K562 (cell line): Measurements from ENCODE around the gene PNCK. TPM values are rescaled to one million over a fixed set of nuclear protein-coding genes. Genes with fewer than 3 reads are reported as not detected.
A peak's percentile ranks its signal among the peaks of the same experiment; 100 is the strongest.
"Not testable (repeated sequence)": the region's sequence is repeated elsewhere in the genome, so short reads cannot be mapped to it uniquely, and the experiment has no call there.

Experiments used
- ATAC-seq: fragments of 200-7000 bp; cut with Tn5 transposase; 3 replicates; pipeline ENCODE4 v1.9.1; 2020; ENCODE audit warnings: moderate library complexity
- BruUV-seq: library from RNA; stranded (reverse); fragments of 400-500 nt; replicated peaks from 2 replicates; lab custom pipeline; 2021; lab: Mats Ljungman, UMichigan
- CTCF ChIA-PET: fragments of 300-600 bp; formaldehyde crosslinking; extraction: SDS; loops from one replicate; lab custom pipeline; 2021; ENCODE audit warnings: low intra/inter-chr PET ratio; lab: Yijun Ruan, JAX
- POLR2A ChIA-PET: fragments of 300-600, 350-650 bp; sonication (Branson Sonifier 250); formaldehyde crosslinking; extraction: SDS; loops from one replicate; lab custom pipeline; 2021; ENCODE audit warnings: antibody characterized with exemption, inconsistent platforms; lab: Yijun Ruan, JAX
- DNase-seq, 4 experiments: peaks; one replicate each; pipeline versions ENCODE4 v3.0.0 to v3.0.0-alpha.2; 2011 to 2018; ENCODE audit warnings: low spot score in 3 of 4, mixed read lengths in 3 of 4; ENCODE audit errors: extremely low read depth in 1 of 4
- FAIRE-seq: peaks from 2 replicates; lab custom pipeline; 2011; peaks lifted over from hg19 to GRCh38; lab: Jason Lieb, UNC
- H2AFZ ChIP-seq: 2 replicates; pipeline ENCODE4 v1.6.0; 2011; ENCODE audit warnings: low read depth, low read length, control low read depth, inconsistent platforms
- H3K27ac ChIP-seq: fragments of 200-600 bp; 3 replicates; pipeline ENCODE4 v1.8.0; 2011; ENCODE audit warnings: low read depth, mild to moderate bottlenecking, control low read depth, inconsistent platforms, low read length, moderate library complexity, mixed read lengths; ENCODE audit errors: extremely low read depth
- H3K27me3 ChIP-seq, 2 experiments: fragments of 300-600 bp in 1 of 2; 2 replicates in 1 of 2; 3 replicates in 1 of 2; pipeline versions ENCODE4 v1.6.0 to v1.8.0; 2011; ENCODE audit warnings: inconsistent platforms in 2 of 2, low read length in 2 of 2, mild to moderate bottlenecking in 1 of 2, mixed read lengths in 1 of 2, moderate library complexity in 1 of 2; ENCODE audit not compliant: control insufficient read depth in 2 of 2, insufficient read depth in 2 of 2
- H3K36me3 ChIP-seq: fragments of 300-600 bp; 3 replicates; pipeline ENCODE4 v1.8.0; 2011; ENCODE audit warnings: mild to moderate bottlenecking, low read length, inconsistent platforms; ENCODE audit not compliant: control insufficient read depth, insufficient read depth
- H3K4me1 ChIP-seq, 2 experiments: fragments of 200-600 bp in 1 of 2; replicated peaks in 1 of 2; 2 replicates in 1 of 2; 3 replicates in 1 of 2; pipeline versions ENCODE4 v1.5.1 to v1.8.0; 2011; ENCODE audit warnings: inconsistent platforms in 2 of 2, low read length in 2 of 2, mild to moderate bottlenecking in 1 of 2, mixed read lengths in 1 of 2, moderate library complexity in 1 of 2; ENCODE audit not compliant: control insufficient read depth in 2 of 2, insufficient read depth in 2 of 2
- H3K4me2 ChIP-seq: 2 replicates; pipeline ENCODE4 v1.6.1; 2011; ENCODE audit warnings: low read length, control low read depth, inconsistent platforms, mixed read lengths; ENCODE audit not compliant: insufficient read depth
- H3K4me3 ChIP-seq: fragments of 200-600 bp; sonication (generic), shearing (Covaris generic); 2 replicates; pipeline ENCODE4 v1.5.1; 2016; ENCODE audit warnings: control low read depth, inconsistent platforms
- H3K79me2 ChIP-seq: fragments of 200-600 bp; 3 replicates; pipeline ENCODE4 v1.8.0; 2011; ENCODE audit warnings: low read length, inconsistent platforms; ENCODE audit not compliant: control insufficient read depth, insufficient read depth
- H3K9ac ChIP-seq, 2 experiments: 2 replicates each; pipeline versions ENCODE4 v1.6.0 to v1.6.1; 2011; ENCODE audit warnings: low read depth in 2 of 2, low read length in 2 of 2, control low read depth in 1 of 2, inconsistent platforms in 1 of 2, mild to moderate bottlenecking in 1 of 2, mixed read lengths in 1 of 2; ENCODE audit not compliant: insufficient read depth in 1 of 2
- H3K9me1 ChIP-seq: one replicate; pipeline ENCODE4 v1.6.0; 2011; ENCODE audit warnings: inconsistent platforms, mild to moderate bottlenecking, low read length, moderate library complexity; ENCODE audit not compliant: control insufficient read depth, insufficient read depth
- H3K9me3 ChIP-seq: replicated peaks from 2 replicates; pipeline ENCODE4 v1.5.1; 2011; ENCODE audit warnings: low read depth, low read length, inconsistent platforms; ENCODE audit not compliant: control insufficient read depth, insufficient read depth
- H4K20me1 ChIP-seq: replicated peaks from 2 replicates; pipeline ENCODE4 v1.6.1; 2011; ENCODE audit warnings: low read length, inconsistent platforms, mixed read lengths; ENCODE audit not compliant: control insufficient read depth, insufficient read depth
- BRF2 ChIP-seq: IDR thresholded peaks from 3 replicates; pipeline ENCODE4 v1.6.1; 2011; ENCODE audit warnings: borderline replicate concordance, mild to moderate bottlenecking; ENCODE audit not compliant: insufficient read length, insufficient read depth
- KDM4B ChIP-seq, 2 experiments: fragments of 450-650 bp in 1 of 2; sonication (generic) in 1 of 2; IDR thresholded peaks; 2 replicates each; pipeline ENCODE4 v1.6.1; 2016 to 2017; ENCODE audit warnings: borderline replicate concordance in 2 of 2, antibody characterized with exemption in 1 of 2, low read depth in 1 of 2, mild to moderate bottlenecking in 1 of 2
- MXI1 ChIP-seq: IDR thresholded peaks from 2 replicates; pipeline ENCODE4 v1.6.1; 2011; ENCODE audit warnings: low read depth, mild to moderate bottlenecking, improper control_type of control experiment, low read length
- POLR2G ChIP-seq: fragments of 200-400 bp; formaldehyde crosslinking; IDR thresholded peaks from 2 replicates; pipeline ENCODE4 v1.6.1; 2017; ENCODE audit warnings: low read depth, mild to moderate bottlenecking, antibody characterized with exemption, low read length, moderate library complexity
- RBFOX2 ChIP-seq: fragments of 200-400 bp; formaldehyde crosslinking; IDR thresholded peaks from 2 replicates; pipeline ENCODE4 v1.6.1; 2017; ENCODE audit warnings: low read depth, mild to moderate bottlenecking, low read length, moderate library complexity
- WGBS: fragments of 100-300 bp; shearing (Covaris generic); methylation state at CpG from one replicate; pipeline ENCODE4 v1.1.6; 2016; ENCODE audit warnings: low coverage, mixed read lengths; ENCODE audit not compliant: insufficient coverage; ENCODE audit errors: missing lambda C conversion rate; 5-methylcytosine and 5-hydroxymethylcytosine counted together
- in situ Hi-C: fragments of 300-500 bp; cut with MboI; formaldehyde crosslinking; loops from 4 replicates; pipeline ENCODE4 v1.15.0; 2018; ENCODE audit warnings: inconsistent platforms, mixed read lengths
- intact Hi-C: fragments of 100-400 bp; cut with micrococcal nuclease; formaldehyde crosslinking; loops from 2 replicates; pipeline ENCODE4 v1.14.2; 2022
- polyA plus RNA-seq, 8 experiments: library from polyadenylated mRNA; depleted of rRNA in 4 of 8; stranded (reverse) in 5 of 8; unstranded in 3 of 8; fragments of >200 nt; fragmentation: Nextera tagmentation in 2 of 8; fragmentation: Illumina TruSeq in 1 of 8; extraction: Ambion mirVana in 2 of 8; extraction: Trizol in 1 of 8; gene quantifications; 2 replicates each; pipeline versions ENCODE4 v1.2.1 to v1.2.3, GENCODE V29; 2011 to 2014; ENCODE audit warnings: inconsistent platforms in 1 of 8, missing spikeins in 1 of 8
- total RNA-seq, 7 experiments: library from RNA; depleted of rRNA in 6 of 7; stranded (reverse); fragments of >200 nt in 6 of 7; fragmentation: Illumina TruSeq in 2 of 7; extraction: Trizol in 2 of 7; gene quantifications; 2 replicates each; pipeline versions ENCODE4 v1.2.1 to v1.2.3, GENCODE V29; 2011 to 2021; ENCODE audit warnings: low replicate concordance in 1 of 7
- TF ChIP-seq, protein P1 (sequence below), 2 experiments: fragments of 150-350 bp in 1 of 2; IDR thresholded peaks; 2 replicates each; pipeline ENCODE4 v1.6.1; 2012 to 2016; ENCODE audit warnings: low read depth in 2 of 2, low read length in 2 of 2, mild to moderate bottlenecking in 1 of 2, moderate library complexity in 1 of 2

The PNCK gene
- total and polyA plus RNA-seq, 9 of the 15 experiments (the other 6 are each of a cell fraction or from before 2014, with no cell fraction given): 0.13 to 7.5 (median 1.2) TPM; not detected in 1

- Histone ChIP-seq H3K79me2 (peaks cover 30% of the 10 kb centered on the region), H4K20me1 (peaks cover 13% of the 10 kb centered on the region), H3K4me1 (peaks cover 5 to 63% of the 10 kb centered on the region in 2 experiments; a peak in 4 of 5 replicates), H3K36me3 (peaks cover 70% of the 10 kb centered on the region; the same call in 1 of the 3 replicates)
- POLR2A ChIA-PET, DNase-seq, intact Hi-C loops, FAIRE-seq, H3K9me1 ChIP-seq, ATAC-seq, H3K27ac ChIP-seq, H3K27me3 ChIP-seq, in situ Hi-C loops, H3K4me3 ChIP-seq, H3K9me3 ChIP-seq, BruUV-seq, CTCF ChIA-PET, H3K9ac ChIP-seq, H3K4me2 ChIP-seq, H2AFZ ChIP-seq: not testable (repeated sequence)
- 0 out of 2 replicates have a peak, but pooled peaks have one; percentile 8 for TF ChIP-seq POLR2G
- TF ChIP-seq RBFOX2: 0 out of 2 replicates have a peak, but pooled peaks have one; percentile 30
- 90% methylated on average over 14 of the region's 16 CpGs for WGBS
These were observed 20.6 kb upstream of the PNCK start for GRCh38 chrX:153694256-153694655.

- Histone ChIP-seq H3K27me3 (no peaks in the 10 kb centered on the region), H2AFZ (no peak overlapping the region), H3K4me1 (peaks cover 5 to 68% of the 10 kb centered on the region in 2 experiments; a peak in 4 of 5 replicates), H3K9me1 (peaks cover 4% of the 10 kb centered on the region), H3K9ac (no peak overlapping the region; a peak in 1 of 4 replicates), H3K27ac (no peak overlapping the region), H3K79me2 (peaks cover 36% of the 10 kb centered on the region), H4K20me1 (peaks cover 13% of the 10 kb centered on the region), H3K4me2 (no peak overlapping the region), H3K9me3 (no peaks in the 10 kb centered on the region), H3K36me3 (peaks cover 66% of the 10 kb centered on the region; the same call in 1 of the 3 replicates), H3K4me3 (no peak overlapping the region)
- DNase-seq (no peak), FAIRE-seq (no peak), ATAC-seq (no peak)
- 83% methylated on average over 11 of the region's 31 CpGs for WGBS
- BruUV-seq: no TSS peak
- in situ Hi-C loops: no loop called here
- ChIA-PET POLR2A (interaction anchor here (0.6 to 1.0 kb wide), 2 partner anchors 25 to 26 kb away, joined by 3 read pairs; no protein-coding TSS in a partner anchor), CTCF (no interaction called here)
- intact Hi-C loops: no loop called here
- TF ChIP-seq, protein P1, sequence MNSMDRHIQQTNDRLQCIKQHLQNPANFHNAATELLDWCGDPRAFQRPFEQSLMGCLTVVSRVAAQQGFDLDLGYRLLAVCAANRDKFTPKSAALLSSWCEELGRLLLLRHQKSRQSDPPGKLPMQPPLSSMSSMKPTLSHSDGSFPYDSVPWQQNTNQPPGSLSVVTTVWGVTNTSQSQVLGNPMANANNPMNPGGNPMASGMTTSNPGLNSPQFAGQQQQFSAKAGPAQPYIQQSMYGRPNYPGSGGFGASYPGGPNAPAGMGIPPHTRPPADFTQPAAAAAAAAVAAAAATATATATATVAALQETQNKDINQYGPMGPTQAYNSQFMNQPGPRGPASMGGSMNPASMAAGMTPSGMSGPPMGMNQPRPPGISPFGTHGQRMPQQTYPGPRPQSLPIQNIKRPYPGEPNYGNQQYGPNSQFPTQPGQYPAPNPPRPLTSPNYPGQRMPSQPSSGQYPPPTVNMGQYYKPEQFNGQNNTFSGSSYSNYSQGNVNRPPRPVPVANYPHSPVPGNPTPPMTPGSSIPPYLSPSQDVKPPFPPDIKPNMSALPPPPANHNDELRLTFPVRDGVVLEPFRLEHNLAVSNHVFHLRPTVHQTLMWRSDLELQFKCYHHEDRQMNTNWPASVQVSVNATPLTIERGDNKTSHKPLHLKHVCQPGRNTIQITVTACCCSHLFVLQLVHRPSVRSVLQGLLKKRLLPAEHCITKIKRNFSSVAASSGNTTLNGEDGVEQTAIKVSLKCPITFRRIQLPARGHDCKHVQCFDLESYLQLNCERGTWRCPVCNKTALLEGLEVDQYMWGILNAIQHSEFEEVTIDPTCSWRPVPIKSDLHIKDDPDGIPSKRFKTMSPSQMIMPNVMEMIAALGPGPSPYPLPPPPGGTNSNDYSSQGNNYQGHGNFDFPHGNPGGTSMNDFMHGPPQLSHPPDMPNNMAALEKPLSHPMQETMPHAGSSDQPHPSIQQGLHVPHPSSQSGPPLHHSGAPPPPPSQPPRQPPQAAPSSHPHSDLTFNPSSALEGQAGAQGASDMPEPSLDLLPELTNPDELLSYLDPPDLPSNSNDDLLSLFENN (IDR thresholded peaks at IDR 0.05; ENCODE audit: low read depth in 2 of 2, low read length in 2 of 2): no peak
- TF ChIP-seq MXI1 (no peak), KDM4B (IDR thresholded peaks at IDR 0.05; ENCODE audit: borderline replicate concordance in 2 of 2, low read depth in 1 of 2) (no peak), BRF2 (no peak)
These were observed 19.8 kb upstream of the PNCK start for GRCh38 chrX:153693216-153694086.
